KOPT-K1 (cell line): ENCODE results near the gene GALNTL6.
"Not testable (repeated sequence)": the region's sequence is repeated elsewhere in the genome, so short reads cannot be mapped to it uniquely, and the experiment has no call there.

Experiments used
- H3K27ac ChIP-seq: fragments of 200-600 bp; sonication (generic); 2 replicates; pipeline ENCODE4 v1.5.1; 2016; ENCODE audit warnings: antibody characterized with exemption, mild to moderate bottlenecking, low read depth, low read length; ENCODE audit not compliant: poor library complexity, severe bottlenecking
- H3K36me3 ChIP-seq: fragments of 200-600 bp; sonication (generic); 2 replicates; pipeline ENCODE4 v1.5.1; 2017; ENCODE audit warnings: antibody characterized with exemption, mild to moderate bottlenecking, low read length, moderate library complexity; ENCODE audit not compliant: insufficient read depth
- H3K9me3 ChIP-seq: fragments of 200-600 bp; sonication (generic); 2 replicates; pipeline ENCODE4 v1.5.1; 2017; ENCODE audit warnings: antibody characterized with exemption, low read length, mild to moderate bottlenecking; ENCODE audit not compliant: insufficient read depth, poor library complexity, severe bottlenecking

Gene GALNTL6

DNA sequence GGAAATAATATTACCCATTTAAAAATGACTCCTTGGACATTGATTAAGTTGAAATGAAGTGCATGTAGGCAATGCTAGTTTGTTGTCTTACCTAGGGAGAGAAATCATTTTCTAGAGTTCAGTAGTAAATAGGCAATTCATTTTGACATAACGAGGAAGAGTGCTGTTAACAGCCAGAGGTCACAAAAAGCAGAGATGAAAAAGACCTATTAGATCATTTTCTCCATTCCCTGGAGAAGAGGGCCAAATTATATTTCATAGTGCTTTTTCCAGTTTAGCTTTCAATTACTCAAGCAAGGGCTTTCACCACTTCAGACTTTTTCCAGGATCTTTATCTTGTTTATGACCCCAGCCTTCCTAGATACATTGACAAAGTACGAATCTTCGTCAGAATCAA is 981.1 kb downstream of the GALNTL6 start:
- H3K27ac ChIP-seq: no peak overlapping the region
- H3K36me3 ChIP-seq: no peaks in the 10 kb centered on the region
- no peaks in the 10 kb centered on the region for H3K9me3 ChIP-seq

- not testable (repeated sequence) for H3K9me3 ChIP-seq, H3K27ac ChIP-seq, H3K36me3 ChIP-seq
Observed at GRCh38 chr4:172797281-172797680, 984.1 kb downstream of the GALNTL6 start.

DNA sequence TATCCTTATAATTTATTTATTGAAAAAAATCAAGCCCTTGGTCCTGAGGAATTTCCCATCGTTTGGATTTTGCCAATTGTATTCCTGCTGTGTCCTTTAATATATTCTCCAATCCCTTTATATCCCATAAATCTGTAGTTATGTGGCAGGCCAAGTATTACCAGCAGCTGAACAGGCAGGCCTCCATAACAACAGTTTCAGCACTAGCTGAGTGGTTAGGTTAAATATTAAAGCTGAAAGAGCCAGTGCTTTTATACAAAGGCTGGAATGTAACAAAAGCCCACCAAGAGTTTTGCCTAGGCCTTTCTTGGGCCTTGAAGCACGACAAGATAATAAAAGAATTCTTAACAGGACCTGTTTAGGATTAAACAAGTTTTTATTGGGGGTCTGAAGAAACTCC is 988.8 kb downstream of the GALNTL6 start:
- Histone ChIP-seq H3K9me3 (no peaks in the 10 kb centered on the region), H3K36me3 (no peaks in the 10 kb centered on the region), H3K27ac (no peak overlapping the region)

- Histone ChIP-seq H3K27ac (no peak overlapping the region), H3K36me3 (no peaks in the 10 kb centered on the region), H3K9me3 (no peaks in the 10 kb centered on the region)
Observed at GRCh38 chr4:172806841-172807240, 993.6 kb downstream of the GALNTL6 start.

DNA sequence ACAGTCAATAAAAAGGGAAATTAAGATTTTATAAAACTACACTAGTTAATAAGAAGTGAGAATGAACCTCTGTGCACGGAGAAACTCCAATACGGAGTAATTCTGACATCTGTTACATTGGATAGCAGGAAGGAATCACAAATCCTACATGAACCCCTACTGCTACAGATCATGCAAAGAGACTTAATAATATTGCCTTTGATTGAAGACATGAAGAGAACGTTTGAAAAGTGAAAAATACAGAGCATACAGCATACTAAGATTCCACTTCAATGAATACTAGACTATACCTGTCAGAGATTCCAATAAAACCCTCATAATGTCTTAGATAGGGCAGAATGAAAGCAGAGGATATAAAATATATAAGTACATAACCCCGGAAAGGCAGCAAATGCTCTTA is 995.0 kb downstream of the GALNTL6 start:
- H3K36me3 ChIP-seq: no peaks in the 10 kb centered on the region
- no peaks in the 10 kb centered on the region for H3K9me3 ChIP-seq
- H3K27ac ChIP-seq: no peak overlapping the region

- Histone ChIP-seq H3K9me3 (no peaks in the 10 kb centered on the region), H3K27ac (no peak overlapping the region), H3K36me3 (no peaks in the 10 kb centered on the region)
Observed at GRCh38 chr4:172809319-172809718, 996.1 kb downstream of the GALNTL6 start.

DNA sequence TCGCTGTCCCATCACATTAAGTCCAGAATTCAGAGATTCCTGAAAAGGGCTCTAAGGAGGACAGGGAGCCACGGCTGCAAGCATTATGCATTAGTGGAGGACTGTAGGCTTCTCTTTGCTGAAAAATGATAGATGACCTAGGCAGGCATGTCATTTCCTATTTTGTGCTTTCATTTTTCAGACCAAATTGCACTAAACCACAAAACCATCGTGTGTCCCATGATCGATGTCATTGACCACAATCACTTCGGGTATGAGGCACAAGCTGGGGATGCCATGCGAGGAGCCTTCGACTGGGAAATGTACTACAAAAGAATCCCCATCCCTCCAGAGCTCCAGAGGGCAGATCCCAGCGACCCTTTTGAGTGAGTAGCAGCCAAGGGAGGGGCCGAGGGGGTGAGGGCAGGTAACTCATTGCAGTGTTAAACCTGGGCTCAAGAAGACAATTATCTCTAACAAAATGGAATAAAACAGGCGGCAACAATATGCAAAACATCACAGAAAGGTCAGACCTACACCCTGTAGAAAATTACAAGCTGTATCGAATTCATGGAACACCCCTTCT is 1000.2 kb downstream of the GALNTL6 start:
- no peak overlapping the region for H3K27ac ChIP-seq
- H3K9me3 ChIP-seq: no peaks in the 10 kb centered on the region
- H3K36me3 ChIP-seq: no peaks in the 10 kb centered on the region

- Histone ChIP-seq H3K36me3 (no peaks in the 10 kb centered on the region), H3K27ac (no peak overlapping the region), H3K9me3 (no peaks in the 10 kb centered on the region)
Observed at GRCh38 chr4:172815499-172816164, 1002.4 kb downstream of the GALNTL6 start.

DNA sequence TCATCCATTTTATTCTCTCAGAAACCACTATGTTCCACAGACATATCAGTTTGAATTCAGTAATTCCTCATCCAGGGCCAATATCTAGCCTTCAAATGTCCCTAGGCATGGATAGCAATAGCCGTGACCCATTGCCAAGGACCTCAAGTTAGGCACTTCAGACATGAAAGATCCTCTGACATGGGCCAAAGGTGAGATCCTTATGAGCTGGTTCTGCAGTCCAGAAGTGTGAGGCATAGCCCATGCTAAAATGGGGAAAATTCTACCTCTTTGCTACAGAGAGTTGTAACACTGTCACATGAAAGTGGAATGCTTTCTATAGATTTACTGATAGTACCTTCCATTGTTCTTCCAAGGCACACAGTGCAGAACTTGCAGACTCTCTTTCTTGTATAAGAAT is 1005.7 kb downstream of the GALNTL6 start:
- H3K9me3 ChIP-seq: no peaks in the 10 kb centered on the region
- no peak overlapping the region for H3K27ac ChIP-seq
- no peaks in the 10 kb centered on the region for H3K36me3 ChIP-seq

GRCh38 chr4:172819353-172819752 is 1006.1 kb downstream of the GALNTL6 start:
- no peaks in the 10 kb centered on the region for H3K36me3 ChIP-seq
- H3K9me3 ChIP-seq: no peaks in the 10 kb centered on the region
- no peak overlapping the region for H3K27ac ChIP-seq

DNA sequence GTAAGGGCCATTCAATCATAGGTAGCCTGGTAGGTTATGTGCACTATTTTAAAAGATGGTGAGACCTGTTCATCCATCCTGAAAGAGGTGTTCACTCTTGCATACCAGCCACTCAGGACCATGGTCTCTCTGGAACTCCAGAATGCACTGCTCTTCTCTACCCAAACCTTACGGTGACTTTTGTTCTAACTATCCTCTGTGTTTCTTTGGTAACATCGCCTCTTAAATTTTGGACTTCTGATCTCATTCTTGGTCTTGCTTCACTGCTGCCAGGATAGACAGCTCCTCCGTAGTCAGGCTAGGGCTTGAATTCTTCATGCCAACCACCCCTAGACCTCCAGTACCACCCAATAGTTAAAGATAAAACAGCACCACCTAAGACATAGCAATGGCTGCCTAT is 1009.1 kb downstream of the GALNTL6 start:
- no peak overlapping the region for H3K27ac ChIP-seq
- no peaks in the 10 kb centered on the region for H3K36me3 ChIP-seq
- no peaks in the 10 kb centered on the region for H3K9me3 ChIP-seq

DNA sequence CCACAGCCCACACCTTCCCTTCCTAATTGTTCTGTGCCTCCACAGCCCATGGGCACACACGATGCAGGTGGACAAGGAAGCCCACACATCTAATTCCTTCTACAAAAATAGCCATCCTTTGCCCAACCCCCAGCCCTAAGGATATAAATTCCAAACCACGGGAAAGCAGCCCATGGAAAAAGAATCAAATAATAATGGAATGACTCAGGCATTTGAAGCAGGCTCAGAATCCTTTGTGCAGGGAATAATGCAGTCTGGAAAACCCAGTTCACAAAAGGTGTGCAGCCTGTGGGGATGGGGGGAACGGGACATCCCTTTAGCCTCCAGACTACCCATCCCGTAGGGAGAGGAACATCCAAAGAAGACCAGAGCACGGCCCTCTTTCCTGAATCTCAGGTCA is 1013.1 kb downstream of the GALNTL6 start:
- H3K36me3 ChIP-seq: no peaks in the 10 kb centered on the region
- no peak overlapping the region for H3K27ac ChIP-seq
- H3K9me3 ChIP-seq: no peaks in the 10 kb centered on the region

DNA sequence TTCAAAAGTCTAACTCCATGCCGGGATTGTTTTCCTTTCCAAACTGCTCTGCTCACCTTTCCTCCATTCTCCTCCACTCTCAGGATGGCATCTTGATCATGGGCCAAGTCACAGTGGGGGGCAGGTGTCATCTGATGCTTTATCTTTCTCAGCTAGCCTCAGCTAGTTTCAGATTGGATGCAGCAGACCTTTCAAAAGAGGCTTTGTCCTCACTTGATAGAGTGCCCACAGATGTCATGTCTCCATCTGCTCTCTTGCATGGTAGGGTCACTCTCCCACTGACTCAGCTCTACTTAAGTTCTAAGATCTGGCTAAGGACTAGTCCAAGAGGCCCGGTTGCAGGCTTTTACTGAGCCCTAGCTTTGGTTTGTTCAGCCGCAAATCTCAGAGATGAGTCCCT is 1013.7 kb downstream of the GALNTL6 start:
- H3K27ac ChIP-seq: no peak overlapping the region
- H3K9me3 ChIP-seq: no peaks in the 10 kb centered on the region

DNA sequence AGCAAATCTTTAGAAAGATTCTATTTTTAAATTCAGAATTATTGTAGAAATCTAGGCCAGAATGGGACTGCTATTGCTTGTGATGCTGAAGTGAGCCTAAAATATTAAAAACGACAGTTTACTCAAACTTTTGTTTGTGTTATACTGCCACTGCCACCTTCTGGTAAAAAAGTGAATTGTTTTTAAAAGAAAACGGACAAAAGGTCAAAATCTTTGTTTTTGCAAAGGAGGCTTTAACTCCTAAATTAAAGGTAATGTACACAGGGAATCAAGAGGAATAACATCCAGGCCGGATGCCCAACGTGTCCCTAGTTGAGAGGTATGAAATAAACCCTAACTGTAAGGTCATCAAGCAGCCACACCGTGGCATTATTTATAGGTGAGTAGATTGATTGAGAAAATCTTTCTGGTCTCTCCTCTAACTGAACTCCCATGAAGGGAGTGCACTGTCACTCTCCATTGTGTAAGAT is 1017.1 kb downstream of the GALNTL6 start:
- Histone ChIP-seq H3K36me3 (no peaks in the 10 kb centered on the region), H3K27ac (no peak overlapping the region), H3K9me3 (no peaks in the 10 kb centered on the region)

More for the DNA sequence above, 1013.7 kb downstream of the GALNTL6 start:
- no peaks in the 10 kb centered on the region for H3K36me3 ChIP-seq

GRCh38 chr4:172836661-172837060 is 1023.5 kb downstream of the GALNTL6 start:
- H3K9me3 ChIP-seq: no peaks in the 10 kb centered on the region
- no peak overlapping the region for H3K27ac ChIP-seq
- no peaks in the 10 kb centered on the region for H3K36me3 ChIP-seq

GRCh38 chr4:172838111-172838510 is 1024.9 kb downstream of the GALNTL6 start:
- H3K36me3 ChIP-seq: no peaks in the 10 kb centered on the region
- no peak overlapping the region for H3K27ac ChIP-seq
- H3K9me3 ChIP-seq: no peaks in the 10 kb centered on the region
